ENCODE measurements around the gene ABCG4.
A peak's percentile ranks its signal among the peaks of the same experiment; 100 is the strongest.
"Not testable (repeated sequence)": the region's sequence is repeated elsewhere in the genome, so short reads cannot be mapped to it uniquely, and the experiment has no call there.

ABCG4 gene

GRCh38 chr11:119118946-119119345 is 29.9 kb upstream of the ABCG4 start:
- Histone ChIP-seq H3K27ac (ENCODE audit: low read depth, low read length) (no peak overlapping the region), H3K9ac (ENCODE audit: low read length) (no peak overlapping the region), H3K4me3 (ENCODE audit: low read length) (no peak overlapping the region), H3K27me3 (ENCODE audit: control insufficient read depth, insufficient read depth, low read length) (no peaks in the 10 kb centered on the region), H3K4me1 (ENCODE audit: control insufficient read depth, insufficient read depth, low read length) (peaks cover 11% of the 10 kb centered on the region), H3K36me3 (ENCODE audit: control insufficient read depth, insufficient read depth, low read length) (peaks cover 12% of the 10 kb centered on the region)

GRCh38 chr11:119120639-119121007 is 28.2 kb upstream of the ABCG4 start:
- Histone ChIP-seq H3K4me3 (ENCODE audit: low read length) (peak overlapping the region; percentile 75), H3K4me1 (ENCODE audit: control insufficient read depth, insufficient read depth, low read length) (peaks cover 11% of the 10 kb centered on the region), H3K27me3 (ENCODE audit: control insufficient read depth, insufficient read depth, low read length) (no peaks in the 10 kb centered on the region), H3K9ac (ENCODE audit: low read length) (peak overlapping the region; percentile 35), H3K36me3 (ENCODE audit: control insufficient read depth, insufficient read depth, low read length) (peaks cover 13% of the 10 kb centered on the region), H3K27ac (ENCODE audit: low read depth, low read length) (peak overlapping the region; percentile 70)

GRCh38 chr11:119121008-119121810 is 27.6 kb upstream of the ABCG4 start, which contains the start of gene HINFP:
HINFP (plus strand) TSS chr11:119121580; CDS start chr11:119126945, 5,365 bp downstream.
- Histone ChIP-seq H3K27ac (ENCODE audit: low read depth, low read length) (peak within 1 kb of the TSS; percentile 79), H3K27me3 (ENCODE audit: control insufficient read depth, insufficient read depth, low read length) (no peaks in the 10 kb centered on the region), H3K36me3 (ENCODE audit: control insufficient read depth, insufficient read depth, low read length) (peaks cover 12% of the 10 kb centered on the region), H3K4me3 (ENCODE audit: low read length) (peak within 1 kb of the TSS; percentile 100), H3K4me1 (ENCODE audit: control insufficient read depth, insufficient read depth, low read length) (peaks cover 11% of the 10 kb centered on the region), H3K9ac (ENCODE audit: low read length) (peak within 1 kb of the TSS; percentile 96)

GRCh38 chr11:119121811-119122124 is 27.1 kb upstream of the ABCG4 start:
- Histone ChIP-seq H3K36me3 (ENCODE audit: control insufficient read depth, insufficient read depth, low read length) (peaks cover 8% of the 10 kb centered on the region), H3K4me3 (ENCODE audit: low read length) (peak overlapping the region; percentile 100), H3K27me3 (ENCODE audit: control insufficient read depth, insufficient read depth, low read length) (no peaks in the 10 kb centered on the region), H3K4me1 (ENCODE audit: control insufficient read depth, insufficient read depth, low read length) (peaks cover 11% of the 10 kb centered on the region), H3K9ac (ENCODE audit: low read length) (peak overlapping the region; percentile 96), H3K27ac (ENCODE audit: low read depth, low read length) (peak overlapping the region; percentile 79)

GRCh38 chr11:119125821-119126220 is 23.0 kb upstream of the ABCG4 start:
- Histone ChIP-seq H3K36me3 (ENCODE audit: control insufficient read depth, insufficient read depth, low read length) (peaks cover 12% of the 10 kb centered on the region), H3K27me3 (ENCODE audit: control insufficient read depth, insufficient read depth, low read length) (no peaks in the 10 kb centered on the region), H3K27ac (ENCODE audit: low read depth, low read length) (no peak overlapping the region), H3K4me1 (ENCODE audit: control insufficient read depth, insufficient read depth, low read length) (peaks cover 6% of the 10 kb centered on the region), H3K4me3 (ENCODE audit: low read length) (no peak overlapping the region), H3K9ac (ENCODE audit: low read length) (no peak overlapping the region)

GRCh38 chr11:119126675-119127268 is 22.1 kb upstream of the ABCG4 start:
- Histone ChIP-seq H3K27ac (ENCODE audit: low read depth, low read length) (no peak overlapping the region), H3K36me3 (ENCODE audit: control insufficient read depth, insufficient read depth, low read length) (peaks cover 19% of the 10 kb centered on the region), H3K9ac (ENCODE audit: low read length) (no peak overlapping the region), H3K27me3 (ENCODE audit: control insufficient read depth, insufficient read depth, low read length) (no peaks in the 10 kb centered on the region), H3K4me3 (ENCODE audit: low read length) (no peak overlapping the region), H3K4me1 (ENCODE audit: control insufficient read depth, insufficient read depth, low read length) (peaks cover 5% of the 10 kb centered on the region)

GRCh38 chr11:119130662-119131061 is 18.2 kb upstream of the ABCG4 start:
- no peak overlapping the region for H3K9ac ChIP-seq (ENCODE audit: low read length)
- no peak overlapping the region for H3K27ac ChIP-seq (ENCODE audit: low read depth, low read length)
- H3K4me1 ChIP-seq (ENCODE audit: control insufficient read depth, insufficient read depth, low read length) = no peaks in the 10 kb centered on the region
- peaks cover 31% of the 10 kb centered on the region for H3K36me3 ChIP-seq (ENCODE audit: control insufficient read depth, insufficient read depth, low read length)
- H3K27me3 ChIP-seq (ENCODE audit: control insufficient read depth, insufficient read depth, low read length) = no peaks in the 10 kb centered on the region
- H3K4me3 ChIP-seq (ENCODE audit: low read length) = no peak overlapping the region

GRCh38 chr11:119134389-119134978 is 14.4 kb upstream of the ABCG4 start:
- H3K4me1 ChIP-seq (ENCODE audit: control insufficient read depth, insufficient read depth, low read length) = no peaks in the 10 kb centered on the region
- H3K27ac ChIP-seq (ENCODE audit: low read depth, low read length) = no peak overlapping the region
- H3K4me3 ChIP-seq (ENCODE audit: low read length) = no peak overlapping the region
- H3K36me3 ChIP-seq (ENCODE audit: control insufficient read depth, insufficient read depth, low read length) = peaks cover 31% of the 10 kb centered on the region
- H3K27me3 ChIP-seq (ENCODE audit: control insufficient read depth, insufficient read depth, low read length) = peaks cover 2% of the 10 kb centered on the region
- H3K9ac ChIP-seq (ENCODE audit: low read length) = no peak overlapping the region

- H3K36me3 ChIP-seq (ENCODE audit: control insufficient read depth, insufficient read depth, low read length); H3K27ac ChIP-seq (ENCODE audit: low read depth, low read length); H3K4me3 ChIP-seq (ENCODE audit: low read length); H3K27me3 ChIP-seq (ENCODE audit: control insufficient read depth, insufficient read depth, low read length); H3K4me1 ChIP-seq (ENCODE audit: control insufficient read depth, insufficient read depth, low read length); H3K9ac ChIP-seq (ENCODE audit: low read length): not testable (repeated sequence)
Measured at GRCh38 chr11:119139276-119139675, 9.6 kb upstream of the ABCG4 start.

- no peak overlapping the region for H3K9ac ChIP-seq (ENCODE audit: low read length)
- H3K4me1 ChIP-seq (ENCODE audit: control insufficient read depth, insufficient read depth, low read length) = no peaks in the 10 kb centered on the region
- H3K36me3 ChIP-seq (ENCODE audit: control insufficient read depth, insufficient read depth, low read length) = no peaks in the 10 kb centered on the region
- no peak overlapping the region for H3K27ac ChIP-seq (ENCODE audit: low read depth, low read length)
- no peak overlapping the region for H3K4me3 ChIP-seq (ENCODE audit: low read length)
- H3K27me3 ChIP-seq (ENCODE audit: control insufficient read depth, insufficient read depth, low read length) = peaks cover 6% of the 10 kb centered on the region
Measured at GRCh38 chr11:119144825-119145486, 3.9 kb upstream of the ABCG4 start.

GRCh38 chr11:119145551-119145950 is 3.3 kb upstream of the ABCG4 start:
- Histone ChIP-seq H3K27ac (ENCODE audit: low read depth, low read length) (no peak overlapping the region), H3K36me3 (ENCODE audit: control insufficient read depth, insufficient read depth, low read length) (no peaks in the 10 kb centered on the region), H3K4me3 (ENCODE audit: low read length) (no peak overlapping the region), H3K4me1 (ENCODE audit: control insufficient read depth, insufficient read depth, low read length) (no peaks in the 10 kb centered on the region), H3K9ac (ENCODE audit: low read length) (no peak overlapping the region), H3K27me3 (ENCODE audit: control insufficient read depth, insufficient read depth, low read length) (peaks cover 8% of the 10 kb centered on the region)

- H3K36me3 ChIP-seq (ENCODE audit: control insufficient read depth, insufficient read depth, low read length) = no peaks in the 10 kb centered on the region
- no peak overlapping the region for H3K27ac ChIP-seq (ENCODE audit: low read depth, low read length)
- H3K9ac ChIP-seq (ENCODE audit: low read length) = no peak overlapping the region
- no peak overlapping the region for H3K4me3 ChIP-seq (ENCODE audit: low read length)
- no peaks in the 10 kb centered on the region for H3K4me1 ChIP-seq (ENCODE audit: control insufficient read depth, insufficient read depth, low read length)
- H3K27me3 ChIP-seq (ENCODE audit: control insufficient read depth, insufficient read depth, low read length) = peaks cover 8% of the 10 kb centered on the region
Measured at GRCh38 chr11:119147604-119148333, 1.1 kb upstream of the ABCG4 start.
